GM21390 (cell line): ENCODE data around the gene TPPP.

ENCODE experiments used
- ATAC-seq: cut with Tn5 transposase; IDR thresholded peaks from one replicate; pipeline ENCODE4 v1.9.1; 2021; ENCODE audit not compliant: unreplicated experiment

TPPP gene

GRCh38 chr5:610744-611730, 82.1 kb downstream of the TPPP start:
- ATAC-seq, result no peak

- no peak for ATAC-seq
Observed at GRCh38 chr5:610011-610743, 83.0 kb downstream of the TPPP start.
